GM19372 (cell line): Measurements from ENCODE around the gene MGP.

ENCODE experiments used
- ATAC-seq: cut with Tn5 transposase; IDR thresholded peaks from one replicate; pipeline ENCODE4 v1.9.1; 2021; ENCODE audit warnings: mild to moderate bottlenecking, low read depth, moderate library complexity; ENCODE audit not compliant: unreplicated experiment

Gene MGP

GRCh38 chr12:14833952-14834351 is 51.7 kb downstream of the MGP start:
- ATAC-seq: no peak

- no peak for ATAC-seq
Measured at GRCh38 chr12:14833336-14833735, 52.3 kb downstream of the MGP start.
